Measurements from ENCODE around the gene MTRF1L. TPM values are rescaled to one million over a fixed set of nuclear protein-coding genes. Genes with fewer than 3 reads are reported as not detected.

Gene MTRF1L
- total and polyA plus RNA-seq, 2 of the 13 experiments (the other 11 are each of a cell fraction or from before 2014, with no cell fraction given) = 17.6 to 28.7 TPM

GRCh38 chr6:153031335-153031955 is 28.9 kb upstream of the MTRF1L start:
- Histone ChIP-seq H3K27ac (ENCODE audit: extremely low read length, insufficient read depth, low read length) (no peak overlapping the region), H3K9me3 (ENCODE audit: low read length) (no peaks in the 10 kb centered on the region), H3K27me3 (ENCODE audit: control insufficient read depth in 1 of 2, insufficient read depth in 2 of 2, low read length in 2 of 2) (no peaks in the 10 kb centered on the region), H3K79me2 (ENCODE audit: insufficient read depth, low read length) (no peaks in the 10 kb centered on the region), H3K36me3 (replicated peaks in 1 of 2; ENCODE audit: control insufficient read depth in 1 of 2, insufficient read depth in 2 of 2, low read length in 2 of 2) (no peaks in the 10 kb centered on the region), H3K4me3 (replicated peaks in 1 of 3; ENCODE audit: insufficient read depth in 1 of 3, low read depth in 2 of 3, low read length in 3 of 3) (no peak overlapping the region), H3K4me2 (ENCODE audit: low read depth, low read length) (no peak overlapping the region), H3K9ac (ENCODE audit: insufficient read depth, low read depth, low read length) (no peak overlapping the region), H4K20me1 (ENCODE audit: insufficient read depth, low read length) (no peaks in the 10 kb centered on the region), H3K4me1 (ENCODE audit: insufficient read depth, low read length) (peaks cover 12% of the 10 kb centered on the region), H2AFZ (ENCODE audit: low read length) (no peak overlapping the region)
- POLR2A ChIA-PET = no interaction called here
- intact Hi-C loops (cut with micrococcal nuclease; ENCODE audit: unreplicated experiment) (loop anchor here (5.0 kb wide), 1 partner anchor 916 kb away; no protein-coding TSS in a partner anchor), in situ Hi-C loops (cut with HindIII; ENCODE audit: extremely low pct_ligation_motif_present, low pct_unique_long_range_greater_than_20kb) (loop anchor here (10.0 to 25.0 kb wide), 2 partner anchors 283 to 481 kb away; no protein-coding TSS in a partner anchor)
- TF ChIP-seq RCOR2 (CRISPR knock-in tag; IDR thresholded peaks at IDR 0.05) (no peak), EP300 (IDR thresholded peaks at IDR 0.05; ENCODE audit: low read depth in 2 of 2, low read length in 2 of 2) (peak in 1 of 2 experiments; percentile 23; a peak in 1 of 4 replicates), EP300 (CRISPR knock-in tag; IDR thresholded peaks at IDR 0.05; ENCODE audit: borderline replicate concordance) (no peak), CEBPB (IDR thresholded peaks at IDR 0.05; ENCODE audit: borderline replicate concordance, low read depth, low read length) (peak; percentile 68), ZSCAN21 (CRISPR knock-in tag; IDR thresholded peaks at IDR 0.05; ENCODE audit: borderline replicate concordance) (no peak)
- no peak for FAIRE-seq
- 0% methylated on average over 1 of the region's 1 CpG for WGBS (ENCODE audit: low lambda C conversion rate)
- DNase-seq (ENCODE audit: low spot score) = no peak
- CTCF ChIA-PET (ENCODE audit: low intra/inter-chr PET ratio, low total read pairs) = interaction anchor here (2.0 to 2.1 kb wide), 2 partner anchors 281 to 481 kb away, joined by 8 read pairs; no protein-coding TSS in a partner anchor
- no peak for ATAC-seq
- BruUV-seq (replicated peaks) = no TSS peak

- Histone ChIP-seq H3K27me3 (ENCODE audit: control insufficient read depth in 1 of 2, insufficient read depth in 2 of 2, low read length in 2 of 2) (no peaks in the 10 kb centered on the region), H3K4me2 (ENCODE audit: low read depth, low read length) (peak overlapping the region; percentile 25), H3K9ac (ENCODE audit: insufficient read depth, low read depth, low read length) (no peak overlapping the region), H3K36me3 (replicated peaks in 1 of 2; ENCODE audit: control insufficient read depth in 1 of 2, insufficient read depth in 2 of 2, low read length in 2 of 2) (no peaks in the 10 kb centered on the region), H3K27ac (ENCODE audit: extremely low read length, insufficient read depth, low read length) (no peak overlapping the region), H3K4me3 (replicated peaks in 1 of 3; ENCODE audit: insufficient read depth in 1 of 3, low read depth in 2 of 3, low read length in 3 of 3) (no peak overlapping the region; a peak in 1 of 6 replicates), H2AFZ (ENCODE audit: low read length) (no peak overlapping the region), H3K79me2 (ENCODE audit: insufficient read depth, low read length) (no peaks in the 10 kb centered on the region), H3K9me3 (ENCODE audit: low read length) (no peaks in the 10 kb centered on the region), H4K20me1 (ENCODE audit: insufficient read depth, low read length) (no peaks in the 10 kb centered on the region), H3K4me1 (ENCODE audit: insufficient read depth, low read length) (peaks cover 12% of the 10 kb centered on the region)
- ChIA-PET CTCF (ENCODE audit: low intra/inter-chr PET ratio, low total read pairs) (no interaction called here), POLR2A (no interaction called here)
- peak; percentile 10 for DNase-seq (ENCODE audit: low spot score)
- BruUV-seq (replicated peaks) = no TSS peak
- peak; percentile 77 for ATAC-seq
- no peak for FAIRE-seq
- in situ Hi-C loops (cut with HindIII; ENCODE audit: extremely low pct_ligation_motif_present, low pct_unique_long_range_greater_than_20kb) = loop anchor here (10.0 to 25.0 kb wide), 2 partner anchors 164 to 483 kb away; no protein-coding TSS in a partner anchor
- intact Hi-C loops (cut with micrococcal nuclease; ENCODE audit: unreplicated experiment) = no loop called here
- 24% methylated on average over 4 of the region's 4 CpGs for WGBS (ENCODE audit: low lambda C conversion rate)
- no peak for TF ChIP-seq ZNF772 (CRISPR knock-in tag; IDR thresholded peaks at IDR 0.05)
- 0 out of 2 replicates have a peak, but pooled peaks have one; percentile 13 for TF ChIP-seq MIXL1 (CRISPR knock-in tag; IDR thresholded peaks at IDR 0.05)
- TF ChIP-seq ATF4 (CRISPR knock-in tag; IDR thresholded peaks at IDR 0.05) = peak in 1 of 2 experiments; percentile 67; a peak in 1 of 4 replicates
- TF ChIP-seq, protein P1, sequence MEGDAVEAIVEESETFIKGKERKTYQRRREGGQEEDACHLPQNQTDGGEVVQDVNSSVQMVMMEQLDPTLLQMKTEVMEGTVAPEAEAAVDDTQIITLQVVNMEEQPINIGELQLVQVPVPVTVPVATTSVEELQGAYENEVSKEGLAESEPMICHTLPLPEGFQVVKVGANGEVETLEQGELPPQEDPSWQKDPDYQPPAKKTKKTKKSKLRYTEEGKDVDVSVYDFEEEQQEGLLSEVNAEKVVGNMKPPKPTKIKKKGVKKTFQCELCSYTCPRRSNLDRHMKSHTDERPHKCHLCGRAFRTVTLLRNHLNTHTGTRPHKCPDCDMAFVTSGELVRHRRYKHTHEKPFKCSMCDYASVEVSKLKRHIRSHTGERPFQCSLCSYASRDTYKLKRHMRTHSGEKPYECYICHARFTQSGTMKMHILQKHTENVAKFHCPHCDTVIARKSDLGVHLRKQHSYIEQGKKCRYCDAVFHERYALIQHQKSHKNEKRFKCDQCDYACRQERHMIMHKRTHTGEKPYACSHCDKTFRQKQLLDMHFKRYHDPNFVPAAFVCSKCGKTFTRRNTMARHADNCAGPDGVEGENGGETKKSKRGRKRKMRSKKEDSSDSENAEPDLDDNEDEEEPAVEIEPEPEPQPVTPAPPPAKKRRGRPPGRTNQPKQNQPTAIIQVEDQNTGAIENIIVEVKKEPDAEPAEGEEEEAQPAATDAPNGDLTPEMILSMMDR (CRISPR knock-in tag; IDR thresholded peaks at IDR 0.05) = no peak
- no peak for TF ChIP-seq ASH2L (IDR thresholded peaks at IDR 0.05; ENCODE audit: insufficient read length, low read depth, low read length)
- TF ChIP-seq SMARCE1 (IDR thresholded peaks at IDR 0.05; ENCODE audit: borderline replicate concordance) = no peak
- TF ChIP-seq SMAD1 (CRISPR knock-in tag; IDR thresholded peaks at IDR 0.05; ENCODE audit: borderline replicate concordance, low read depth) = no peak
- no peak for TF ChIP-seq FOXO1 (CRISPR knock-in tag; IDR thresholded peaks at IDR 0.05)
- TF ChIP-seq GABPA (IDR thresholded peaks at IDR 0.05; ENCODE audit: low read depth, low read length) = no peak
- TF ChIP-seq GABPA (CRISPR knock-in tag; IDR thresholded peaks at IDR 0.05; ENCODE audit: low read depth) = no peak
- no peak for TF ChIP-seq ZNF253 (CRISPR knock-in tag; IDR thresholded peaks at IDR 0.05; ENCODE audit: borderline replicate concordance)
- TF ChIP-seq ZNF234 (CRISPR knock-in tag; conservative IDR thresholded peaks at IDR 0.05) = no peak
Observed at GRCh38 chr6:153028963-153029362, 26.5 kb upstream of the MTRF1L start.

Data from HepG2 (cell line).